HepG2 (cell line): Measurements from ENCODE around the gene SRCAP. TPM values are rescaled to one million over a fixed set of nuclear protein-coding genes. Genes with fewer than 3 reads are reported as not detected.

Experiments
- GRHL1 ChIP-seq: sonication (generic); formaldehyde crosslinking; conservative IDR thresholded peaks from 2 replicates; pipeline ENCODE4 v1.8.0; 2022; ENCODE audit warnings: missing genetic modification reagents
- HCFC1 ChIP-seq: fragments of 150-350 bp; IDR thresholded peaks from 2 replicates; pipeline ENCODE4 v1.6.1; 2014; ENCODE audit warnings: low read depth, low read length
- IRF2 ChIP-seq: IDR thresholded peaks from 2 replicates; pipeline ENCODE4 v1.6.1; 2018; ENCODE audit warnings: missing genetic modification reagents, missing compliant biosample characterization
- ISL2 ChIP-seq: sonication (generic); formaldehyde crosslinking; IDR thresholded peaks from 2 replicates; pipeline ENCODE4 v1.5.0; 2020; ENCODE audit warnings: missing genetic modification reagents
- KDM2A ChIP-seq: sonication (generic); formaldehyde crosslinking; IDR thresholded peaks from 2 replicates; pipeline ENCODE4 v1.4.0; 2020; ENCODE audit warnings: low read depth, missing genetic modification reagents, borderline replicate concordance
- MEIS1 ChIP-seq: sonication (generic); formaldehyde crosslinking; IDR thresholded peaks from 2 replicates; pipeline ENCODE4 v1.9.0; 2021; ENCODE audit warnings: mild to moderate bottlenecking, missing genetic modification reagents, moderate library complexity, borderline replicate concordance
- MEIS2 ChIP-seq: sonication (generic); formaldehyde crosslinking; IDR thresholded peaks from 2 replicates; pipeline ENCODE4 v1.9.0; 2021; ENCODE audit warnings: mild to moderate bottlenecking, missing genetic modification reagents
- SALL2 ChIP-seq: sonication (generic); formaldehyde crosslinking; IDR thresholded peaks from 2 replicates; pipeline ENCODE4 v1.8.1; 2023; ENCODE audit warnings: mild to moderate bottlenecking, missing genetic modification reagents, inconsistent platforms
- SMARCC2 ChIP-seq: fragments of 450-650 bp; IDR thresholded peaks from 2 replicates; pipeline ENCODE4 v1.6.1; 2017; ENCODE audit warnings: antibody characterized with exemption, mild to moderate bottlenecking
- SOX13 ChIP-seq, 3 experiments: fragments of 450-650 bp in 1 of 3; sonication (generic) in 1 of 3; formaldehyde crosslinking in 1 of 3; IDR thresholded peaks in 2 of 3; conservative IDR thresholded peaks in 1 of 3; 2 replicates each; pipeline versions ENCODE4 v1.5.0 to v1.6.1; 2016 to 2020; ENCODE audit warnings: antibody characterized with exemption in 1 of 3, mild to moderate bottlenecking in 1 of 3, missing compliant biosample characterization in 1 of 3, missing genetic modification reagents in 1 of 3, moderate library complexity in 1 of 3
- SSRP1 ChIP-seq: IDR thresholded peaks from 2 replicates; pipeline ENCODE4 v1.6.1; 2016; ENCODE audit warnings: control low read depth
- TAF1 ChIP-seq: sonication (generic); formaldehyde crosslinking; IDR thresholded peaks from 2 replicates; pipeline ENCODE4 v1.4.0; 2020; ENCODE audit warnings: missing genetic modification reagents
- TRIM24 ChIP-seq: sonication (generic); formaldehyde crosslinking; IDR thresholded peaks from 2 replicates; pipeline ENCODE4 v1.8.0; 2022; ENCODE audit warnings: mild to moderate bottlenecking, missing genetic modification reagents
- ZBTB20 ChIP-seq: sonication (generic); formaldehyde crosslinking; IDR thresholded peaks from 2 replicates; pipeline ENCODE4 v1.8.1; 2023; ENCODE audit warnings: missing genetic modification reagents, low read depth, mild to moderate bottlenecking, borderline replicate concordance
- ZEB1 ChIP-seq: IDR thresholded peaks from 2 replicates; pipeline ENCODE4 v1.6.1; 2012; ENCODE audit warnings: mild to moderate bottlenecking, low read depth, inconsistent platforms; ENCODE audit not compliant: insufficient replicate concordance
- ZFAT ChIP-seq: sonication (generic); formaldehyde crosslinking; conservative IDR thresholded peaks from 2 replicates; pipeline ENCODE4 v1.8.1; 2023; ENCODE audit warnings: missing genetic modification reagents, inconsistent platforms
- ZNF407 ChIP-seq: sonication (generic); formaldehyde crosslinking; IDR thresholded peaks from one replicate; pipeline ENCODE4 v1.5.1; 2020; ENCODE audit warnings: mild to moderate bottlenecking, missing genetic modification reagents; ENCODE audit errors: not compliant biosample characterization
- ZNF446 ChIP-seq: sonication (generic); formaldehyde crosslinking; IDR thresholded peaks from 2 replicates; pipeline ENCODE4 v1.5.0; 2020; ENCODE audit warnings: mild to moderate bottlenecking, missing genetic modification reagents
- ZZZ3 ChIP-seq: sonication (generic); formaldehyde crosslinking; IDR thresholded peaks from 2 replicates; pipeline ENCODE4 v1.4.0; 2020; ENCODE audit warnings: missing genetic modification reagents, mild to moderate bottlenecking, borderline replicate concordance
- polyA plus RNA-seq, 8 experiments: library from polyadenylated mRNA; depleted of rRNA in 3 of 8; stranded (reverse) in 7 of 8; unstranded in 1 of 8; fragments of >200 nt; fragmentation: Illumina TruSeq in 4 of 8; extraction: Trizol in 4 of 8; gene quantifications; 2 replicates each; pipeline versions ENCODE4 v1.2.1 to v1.2.3, GENCODE V29; 2011 to 2016; ENCODE audit warnings: low read depth in 4 of 8, missing spikeins in 1 of 8, mixed read lengths in 1 of 8; ENCODE audit not compliant: insufficient read depth in 1 of 8
- total RNA-seq, 5 experiments: library from RNA; depleted of rRNA; stranded (reverse); fragments of >200 nt; fragmentation: Illumina TruSeq; extraction: Trizol; gene quantifications; 2 replicates each; pipeline ENCODE4 v1.2.3, GENCODE V29; 2016; ENCODE audit warnings: low read depth in 1 of 5

SRCAP gene
- total and polyA plus RNA-seq, 2 of the 13 experiments (the other 11 are each of a cell fraction or from before 2014, with no cell fraction given), result 4.9 to 9.0 TPM

GRCh38 chr16:30650369-30651123 is 48.4 kb upstream of the SRCAP start, which contains the start of gene PRR14 (continued):
- TF ChIP-seq SALL2 (CRISPR knock-in tag), result no peak
- peak; percentile 87 for TF ChIP-seq IRF2
- TF ChIP-seq ISL2 (CRISPR knock-in tag), result no peak; the same call in 1 of the 2 replicates
- TF ChIP-seq HCFC1, result peak; percentile 92
- TF ChIP-seq GRHL1 (CRISPR knock-in tag), result no peak
- TF ChIP-seq SSRP1 (CRISPR knock-in tag), result no peak
- TF ChIP-seq ZNF446 (CRISPR knock-in tag), result no peak; the same call in 1 of the 2 replicates
- peak; percentile 30; the same call in 1 of the 2 replicates for TF ChIP-seq SOX13 (IDR thresholded peaks at IDR 0.05)
- TF ChIP-seq SOX13 (CRISPR knock-in tag; conservative IDR thresholded peaks at IDR 0.05 in 1 of 2, IDR thresholded peaks at IDR 0.05 in 1 of 2), result no peak
- TF ChIP-seq KDM2A (CRISPR knock-in tag), result peak; percentile 64; the same call in 1 of the 2 replicates
- TF ChIP-seq TAF1 (CRISPR knock-in tag), result peak; percentile 65; the same call in 1 of the 2 replicates
- TF ChIP-seq SMARCC2, result no peak
- TF ChIP-seq ZZZ3, result 0 out of 2 replicates have a peak, but pooled peaks have one; percentile 54
- peak; percentile 2 for TF ChIP-seq ZNF407 (CRISPR knock-in tag)
- TF ChIP-seq MEIS2, result peak; percentile 17; the same call in 1 of the 2 replicates
- no peak for TF ChIP-seq TRIM24
- TF ChIP-seq ZFAT, result no peak
- peak; percentile 39 for TF ChIP-seq ZEB1
- no peak for TF ChIP-seq ZBTB20 (CRISPR knock-in tag)
- peak; percentile 65 for TF ChIP-seq MEIS1 (CRISPR knock-in tag)
